GM23338 (cell line): ENCODE measurements around the gene IL6ST.

Source experiments
- EZH2 ChIP-seq: fragments of 200-600 bp; sonication (generic); IDR thresholded peaks from one replicate; pipeline ENCODE4 v1.8.0; 2017; ENCODE audit warnings: antibody characterized with exemption, mild to moderate bottlenecking, low read depth; ENCODE audit not compliant: unreplicated experiment
- EZH2phosphoT487 ChIP-seq: fragments of 200-600 bp; sonication (generic); IDR thresholded peaks from one replicate; pipeline ENCODE4 v1.8.1; 2018; ENCODE audit warnings: antibody characterized with exemption; ENCODE audit not compliant: unreplicated experiment
- POLR2AphosphoS5 ChIP-seq: IDR thresholded peaks from 2 replicates; pipeline ENCODE4 v1.6.1; 2016; ENCODE audit warnings: antibody characterized with exemption, low read depth
- TF ChIP-seq, protein P1 (sequence below), 2 experiments: fragments of 200-600 bp in 1 of 2; sonication (generic) in 1 of 2; conservative IDR thresholded peaks; 2 replicates each; pipeline versions ENCODE4 v1.5.1 to v1.6.1; 2016 to 2017; ENCODE audit warnings: antibody characterized with exemption in 2 of 2, low read depth in 2 of 2, mild to moderate bottlenecking in 2 of 2, moderate library complexity in 1 of 2

DNA sequence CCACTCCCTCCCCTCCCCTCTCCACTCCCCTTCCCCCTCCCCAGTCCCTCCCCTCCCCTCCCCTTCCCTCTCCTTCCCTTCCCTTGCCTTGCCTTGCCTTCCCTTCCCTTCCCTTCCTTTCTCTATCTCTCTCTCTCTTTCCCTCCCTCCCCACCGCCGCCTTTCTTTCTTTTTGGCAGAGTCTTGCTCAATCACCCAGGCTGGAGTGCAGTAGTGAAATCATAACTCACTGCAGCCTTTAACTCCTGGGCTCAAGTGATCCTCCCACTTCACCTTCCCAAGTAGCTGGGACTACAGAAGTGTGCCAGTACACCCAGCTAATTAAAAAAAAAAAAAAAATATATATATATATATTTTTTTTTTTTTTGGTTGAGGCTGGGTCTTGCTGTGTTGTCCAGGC lies 98.1 kb downstream of the IL6ST start:
- TF ChIP-seq, protein P1, sequence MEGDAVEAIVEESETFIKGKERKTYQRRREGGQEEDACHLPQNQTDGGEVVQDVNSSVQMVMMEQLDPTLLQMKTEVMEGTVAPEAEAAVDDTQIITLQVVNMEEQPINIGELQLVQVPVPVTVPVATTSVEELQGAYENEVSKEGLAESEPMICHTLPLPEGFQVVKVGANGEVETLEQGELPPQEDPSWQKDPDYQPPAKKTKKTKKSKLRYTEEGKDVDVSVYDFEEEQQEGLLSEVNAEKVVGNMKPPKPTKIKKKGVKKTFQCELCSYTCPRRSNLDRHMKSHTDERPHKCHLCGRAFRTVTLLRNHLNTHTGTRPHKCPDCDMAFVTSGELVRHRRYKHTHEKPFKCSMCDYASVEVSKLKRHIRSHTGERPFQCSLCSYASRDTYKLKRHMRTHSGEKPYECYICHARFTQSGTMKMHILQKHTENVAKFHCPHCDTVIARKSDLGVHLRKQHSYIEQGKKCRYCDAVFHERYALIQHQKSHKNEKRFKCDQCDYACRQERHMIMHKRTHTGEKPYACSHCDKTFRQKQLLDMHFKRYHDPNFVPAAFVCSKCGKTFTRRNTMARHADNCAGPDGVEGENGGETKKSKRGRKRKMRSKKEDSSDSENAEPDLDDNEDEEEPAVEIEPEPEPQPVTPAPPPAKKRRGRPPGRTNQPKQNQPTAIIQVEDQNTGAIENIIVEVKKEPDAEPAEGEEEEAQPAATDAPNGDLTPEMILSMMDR (conservative IDR thresholded peaks at IDR 0.05; ENCODE audit: low read depth in 2 of 2), result no peak
- TF ChIP-seq EZH2 (no peak), EZH2phosphoT487 (no peak), POLR2AphosphoS5 (no peak)
